ENCODE results near the gene OR8H2. TPM values are rescaled to one million over a fixed set of nuclear protein-coding genes. Genes with fewer than 3 reads are reported as not detected.

OR8H2 gene
- total RNA-seq, 4 donors from 2014 or later: not detected

DNA sequence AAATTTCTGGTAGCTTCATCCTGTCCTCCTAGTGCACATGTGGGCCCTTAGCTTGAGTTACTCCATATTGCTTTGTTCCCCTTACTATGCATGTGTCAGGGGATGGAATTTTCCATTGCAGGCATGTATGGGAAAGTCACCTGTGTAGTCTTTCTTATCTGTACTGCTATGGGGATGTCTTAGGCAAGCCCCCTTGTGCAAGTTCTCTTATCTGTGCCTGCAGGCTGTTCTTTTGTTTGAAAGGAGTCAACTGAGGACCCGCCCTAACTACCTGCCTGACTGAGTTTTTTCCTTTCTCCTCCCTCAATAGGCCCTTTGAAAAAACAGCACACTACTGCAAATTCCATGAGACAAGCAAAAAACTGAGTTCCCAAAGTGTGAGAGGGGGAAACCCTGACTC is 47.9 kb downstream of the OR8H2 start:
- H3K9me3 ChIP-seq: peaks cover 0 to 4% of the 10 kb centered on the region in 2 donors
- intact Hi-C loops (cut with DNase I; ENCODE audit: low total_unique reads): no loop called here

DNA sequence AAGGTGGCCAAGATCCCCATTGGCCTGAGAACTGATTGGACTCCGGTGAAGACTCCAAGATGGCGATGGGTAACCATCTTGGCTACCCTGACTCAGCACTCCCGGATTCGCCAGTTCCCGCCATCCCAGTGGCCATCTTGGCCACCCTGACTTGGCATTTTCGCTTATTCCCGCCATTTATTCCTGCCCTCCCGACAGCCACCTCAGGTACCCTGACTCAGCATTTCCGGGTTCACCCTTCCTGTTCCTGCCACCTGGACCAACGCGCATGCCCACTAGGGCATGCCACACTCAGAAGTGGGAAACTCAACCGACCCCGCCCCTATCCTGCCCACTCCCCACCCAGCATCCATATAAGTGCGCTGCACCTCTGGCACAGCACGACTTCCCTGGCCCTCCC is 48.8 kb downstream of the OR8H2 start:
- no peaks in the 10 kb centered on the region for H3K36me3 ChIP-seq
- TF ChIP-seq, protein P1, sequence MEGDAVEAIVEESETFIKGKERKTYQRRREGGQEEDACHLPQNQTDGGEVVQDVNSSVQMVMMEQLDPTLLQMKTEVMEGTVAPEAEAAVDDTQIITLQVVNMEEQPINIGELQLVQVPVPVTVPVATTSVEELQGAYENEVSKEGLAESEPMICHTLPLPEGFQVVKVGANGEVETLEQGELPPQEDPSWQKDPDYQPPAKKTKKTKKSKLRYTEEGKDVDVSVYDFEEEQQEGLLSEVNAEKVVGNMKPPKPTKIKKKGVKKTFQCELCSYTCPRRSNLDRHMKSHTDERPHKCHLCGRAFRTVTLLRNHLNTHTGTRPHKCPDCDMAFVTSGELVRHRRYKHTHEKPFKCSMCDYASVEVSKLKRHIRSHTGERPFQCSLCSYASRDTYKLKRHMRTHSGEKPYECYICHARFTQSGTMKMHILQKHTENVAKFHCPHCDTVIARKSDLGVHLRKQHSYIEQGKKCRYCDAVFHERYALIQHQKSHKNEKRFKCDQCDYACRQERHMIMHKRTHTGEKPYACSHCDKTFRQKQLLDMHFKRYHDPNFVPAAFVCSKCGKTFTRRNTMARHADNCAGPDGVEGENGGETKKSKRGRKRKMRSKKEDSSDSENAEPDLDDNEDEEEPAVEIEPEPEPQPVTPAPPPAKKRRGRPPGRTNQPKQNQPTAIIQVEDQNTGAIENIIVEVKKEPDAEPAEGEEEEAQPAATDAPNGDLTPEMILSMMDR (IDR thresholded peaks at IDR 0.05): no peak
- TF ChIP-seq EP300 (IDR thresholded peaks at IDR 0.05; ENCODE audit: low read depth) (no peak), POLR2A (IDR thresholded peaks at IDR 0.05) (no peak), POLR2AphosphoS5 (IDR thresholded peaks at IDR 0.05) (no peak)
- no peaks in the 10 kb centered on the region for H3K27me3 ChIP-seq
- no peak overlapping the region for H3K27ac ChIP-seq
- intact Hi-C loops (cut with DNase I; ENCODE audit: low total_unique reads) (no loop called here), in situ Hi-C loops (cut with MboI; ENCODE audit: low pct_ligation_motif_present in 1 of 4, low pct_unique_long_range_greater_than_20kb in 1 of 4, low sequenced_read_pairs in 3 of 4) (no loop called here)
- 90 to 95% methylated on average over 4 to 15 of the region's 15 CpGs for WGBS, 2 donors (ENCODE audit: low coverage in 1 of 2)
- no peaks in the 10 kb centered on the region for H3K4me1 ChIP-seq
- peaks cover 0 to 4% of the 10 kb centered on the region in 2 donors for H3K9me3 ChIP-seq
- DNase-seq: no peak
- H3K4me3 ChIP-seq: no peak overlapping the region

More for the DNA sequence above, 47.9 kb downstream of the OR8H2 start:
- WGBS, 2 donors (ENCODE audit: low coverage in 1 of 2): 43 to 61% methylated on average over 1 of the region's 1 CpG
- no peak for DNase-seq
- Histone ChIP-seq H3K4me3 (no peak overlapping the region), H3K27ac (no peak overlapping the region), H3K27me3 (no peaks in the 10 kb centered on the region), H3K36me3 (no peaks in the 10 kb centered on the region), H3K4me1 (no peaks in the 10 kb centered on the region)
- in situ Hi-C loops (cut with MboI; ENCODE audit: low pct_ligation_motif_present in 1 of 4, low pct_unique_long_range_greater_than_20kb in 1 of 4, low sequenced_read_pairs in 3 of 4): no loop called here
- no peak for TF ChIP-seq EP300 (IDR thresholded peaks at IDR 0.05; ENCODE audit: low read depth)
- TF ChIP-seq POLR2AphosphoS5 (IDR thresholded peaks at IDR 0.05): no peak
- TF ChIP-seq, protein P1 (IDR thresholded peaks at IDR 0.05): no peak
- TF ChIP-seq POLR2A (IDR thresholded peaks at IDR 0.05): no peak

Small RNA genes lying within 50 kb of the gene (small RNA-seq; reads per million reads assigned to genes)
- 0 reads per million in 4 donors for gene OR8I4P

Other genes starting within 250 kb of the OR8H2 start
- gene TRIM51, start 220.4 kb upstream of the OR8H2 start, total RNA-seq: not detected
- gene OR5W2, start 189.1 kb upstream of the OR8H2 start, total RNA-seq: not detected
- not detected for gene OR5I1, start 167.3 kb upstream of the OR8H2 start, total RNA-seq
- gene OR10AG1, start 133.7 kb upstream of the OR8H2 start, total RNA-seq: not detected
- not detected for gene OR5F1, start 109.1 kb upstream of the OR8H2 start, total RNA-seq
- gene OR5AS1, start 76.0 kb upstream of the OR8H2 start, total RNA-seq: not detected
- not detected for gene OR8I2, start 10.4 kb upstream of the OR8H2 start, total RNA-seq
- gene OR8H3, start 18.7 kb downstream of the OR8H2 start, total RNA-seq: not detected
- gene OR8J3, start 36.5 kb downstream of the OR8H2 start, total RNA-seq: not detected
- gene OR8K5, start 56.6 kb downstream of the OR8H2 start, total RNA-seq: not detected
- gene OR5J2, start 72.9 kb downstream of the OR8H2 start, total RNA-seq: not detected
- gene OR5T2, start 130.6 kb downstream of the OR8H2 start, total RNA-seq: not detected
- gene OR5T3, start 148.6 kb downstream of the OR8H2 start, total RNA-seq: not detected
- gene OR5T1, start 170.5 kb downstream of the OR8H2 start, total RNA-seq: not detected
- gene OR8H1, start 188.6 kb downstream of the OR8H2 start, total RNA-seq: not detected
- gene OR8K3, start 211.5 kb downstream of the OR8H2 start, total RNA-seq: not detected
- gene OR8K1, start 242.4 kb downstream of the OR8H2 start, total RNA-seq: not detected